Measurements from ENCODE around the gene RPL39L. TPM values are rescaled to one million over a fixed set of nuclear protein-coding genes. Genes with fewer than 3 reads are reported as not detected.
A peak's percentile ranks its signal among the peaks of the same experiment; 100 is the strongest.
"Not testable (repeated sequence)": the region's sequence is repeated elsewhere in the genome, so short reads cannot be mapped to it uniquely, and the experiment has no call there.

Gene RPL39L
- polyA plus RNA-seq, 3 donors = 1.1 to 3.4 (median 3.1) TPM

DNA sequence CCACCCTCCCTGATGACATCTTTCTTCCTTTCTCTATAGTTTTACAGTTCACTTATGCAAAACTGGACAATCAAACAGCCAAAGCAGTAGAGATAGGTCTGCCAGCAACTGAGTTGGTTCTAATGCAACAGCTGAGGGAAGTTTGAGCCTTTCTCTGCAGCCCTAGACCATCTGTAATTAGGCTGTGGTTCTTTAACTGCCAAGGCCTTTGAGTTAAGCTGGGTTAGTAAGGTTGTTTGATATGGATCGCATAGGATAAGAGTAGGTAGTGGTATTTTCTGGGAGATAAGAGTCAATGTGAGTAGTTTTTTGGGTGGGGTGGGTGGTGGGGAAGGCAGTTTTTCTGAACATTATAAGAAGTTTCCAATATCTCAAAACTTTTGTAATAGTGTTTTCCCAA lies 3.0 kb downstream of the RPL39L start:
- no peak overlapping the region for H3K27ac ChIP-seq (ENCODE audit: low read depth in 1 of 2, low read length in 2 of 2)
- no peak overlapping the region for H2AFZ ChIP-seq (ENCODE audit: insufficient read depth, low read depth, low read length, poor library complexity, severe bottlenecking)
- intact Hi-C loops (cut with micrococcal nuclease) = loop anchor here in 1 of 2 donors (10.0 kb wide), 1 partner anchor 352 kb away; the partner anchor contains the start of gene EIF4A2
- TF ChIP-seq, protein P1, sequence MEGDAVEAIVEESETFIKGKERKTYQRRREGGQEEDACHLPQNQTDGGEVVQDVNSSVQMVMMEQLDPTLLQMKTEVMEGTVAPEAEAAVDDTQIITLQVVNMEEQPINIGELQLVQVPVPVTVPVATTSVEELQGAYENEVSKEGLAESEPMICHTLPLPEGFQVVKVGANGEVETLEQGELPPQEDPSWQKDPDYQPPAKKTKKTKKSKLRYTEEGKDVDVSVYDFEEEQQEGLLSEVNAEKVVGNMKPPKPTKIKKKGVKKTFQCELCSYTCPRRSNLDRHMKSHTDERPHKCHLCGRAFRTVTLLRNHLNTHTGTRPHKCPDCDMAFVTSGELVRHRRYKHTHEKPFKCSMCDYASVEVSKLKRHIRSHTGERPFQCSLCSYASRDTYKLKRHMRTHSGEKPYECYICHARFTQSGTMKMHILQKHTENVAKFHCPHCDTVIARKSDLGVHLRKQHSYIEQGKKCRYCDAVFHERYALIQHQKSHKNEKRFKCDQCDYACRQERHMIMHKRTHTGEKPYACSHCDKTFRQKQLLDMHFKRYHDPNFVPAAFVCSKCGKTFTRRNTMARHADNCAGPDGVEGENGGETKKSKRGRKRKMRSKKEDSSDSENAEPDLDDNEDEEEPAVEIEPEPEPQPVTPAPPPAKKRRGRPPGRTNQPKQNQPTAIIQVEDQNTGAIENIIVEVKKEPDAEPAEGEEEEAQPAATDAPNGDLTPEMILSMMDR (IDR thresholded peaks at IDR 0.05) = no peak
- Mint-ChIP-seq H3K9me3 (peaks cover 5 to 24% (median 13%) of the 10 kb centered on the region in 7 donors), H3K27ac (no peak overlapping the region), H3K36me3 (peaks cover 3 to 4% of the 10 kb centered on the region in 2 donors), H3K27me3 (ENCODE audit: low read depth in 3 of 3) (peaks cover 1 to 6% (median 3%) of the 10 kb centered on the region in 3 donors), H3K4me1 (peaks cover 30% of the 10 kb centered on the region), H3K4me3 (no peak overlapping the region)
- WGBS (ENCODE audit: insufficient coverage) = no CpG with 5 or more reads among the region's 1 CpG
- no peaks in the 10 kb centered on the region for H3K36me3 ChIP-seq (replicated peaks in 1 of 2; ENCODE audit: control insufficient read depth in 1 of 2, insufficient read depth in 2 of 2, low read length in 2 of 2)
- peaks cover 10% of the 10 kb centered on the region for H3K79me2 ChIP-seq (ENCODE audit: insufficient read depth, low read length)
- DNase-seq = no peak
- H3K4me1 ChIP-seq (ENCODE audit: control insufficient read depth in 1 of 2, insufficient read depth in 2 of 2, low read length in 2 of 2) = peaks cover 16 to 20% of the 10 kb centered on the region in 2 donors
- no peaks in the 10 kb centered on the region for H4K20me1 ChIP-seq (ENCODE audit: insufficient read depth, low read length)
- H3K4me3 ChIP-seq (replicated peaks in 1 of 3; ENCODE audit: low read depth in 2 of 3, low read length in 3 of 3) = no peak overlapping the region
- peaks cover 6 to 10% of the 10 kb centered on the region in 2 donors for H3K9me3 ChIP-seq (replicated peaks in 1 of 2; ENCODE audit: control insufficient read depth in 1 of 2, insufficient read depth in 1 of 2, low read length in 2 of 2)
- H3K4me2 ChIP-seq (replicated peaks; ENCODE audit: extremely low read depth, low read length, poor library complexity, severe bottlenecking) = no peak overlapping the region
- no peaks in the 10 kb centered on the region for H3K27me3 ChIP-seq (ENCODE audit: control insufficient read depth in 2 of 2, insufficient read depth in 2 of 2, low read length in 2 of 2)
- H3K9ac ChIP-seq (ENCODE audit: insufficient read depth, low read length, poor library complexity, severe bottlenecking) = no peak overlapping the region

DNA sequence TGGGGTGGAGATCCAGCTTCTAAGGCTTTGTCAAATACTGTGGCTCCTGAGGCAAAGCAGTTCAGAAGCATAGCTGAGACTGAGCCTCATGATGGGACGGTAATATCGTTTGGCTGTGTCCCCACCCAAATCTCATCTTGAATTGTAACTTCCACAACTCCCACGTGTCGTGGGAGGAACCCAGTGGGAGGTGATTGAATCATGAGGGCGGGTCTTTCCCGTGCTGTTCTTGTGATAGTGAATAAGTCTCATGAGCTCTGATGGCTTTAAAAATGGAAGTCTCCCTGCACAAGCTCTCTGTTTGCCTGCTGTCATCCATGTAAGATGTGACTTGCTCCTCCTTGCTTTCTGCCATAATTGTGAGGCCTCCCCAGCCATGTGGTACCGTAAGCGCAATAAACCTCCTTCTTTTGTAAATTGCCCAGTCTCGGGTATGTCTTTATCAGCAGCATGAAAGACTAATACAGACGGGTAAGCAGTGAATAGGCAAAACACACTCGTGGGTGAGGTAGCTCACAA lies 4.1 kb downstream of the RPL39L start:
- Mint-ChIP-seq H3K4me1 (peaks cover 38% of the 10 kb centered on the region), H3K9me3 (peaks cover 6 to 24% (median 13%) of the 10 kb centered on the region in 7 donors), H3K27ac (peak overlapping the region in 1 of 7 donors; percentile 40)
- not testable (repeated sequence) for H3K4me2 ChIP-seq (replicated peaks; ENCODE audit: extremely low read depth, low read length, poor library complexity, severe bottlenecking); H3K4me3 Mint-ChIP-seq; H4K20me1 ChIP-seq (ENCODE audit: insufficient read depth, low read length); H3K9me3 ChIP-seq (replicated peaks in 1 of 2; ENCODE audit: control insufficient read depth in 1 of 2, insufficient read depth in 1 of 2, low read length in 2 of 2); H2AFZ ChIP-seq (ENCODE audit: insufficient read depth, low read depth, low read length, poor library complexity, severe bottlenecking); H3K36me3 Mint-ChIP-seq; H3K4me3 ChIP-seq (replicated peaks in 1 of 3; ENCODE audit: low read depth in 2 of 3, low read length in 3 of 3); DNase-seq; H3K27ac ChIP-seq (ENCODE audit: low read depth in 1 of 2, low read length in 2 of 2); H3K9ac ChIP-seq (ENCODE audit: insufficient read depth, low read length, poor library complexity, severe bottlenecking); H3K27me3 ChIP-seq (ENCODE audit: control insufficient read depth in 2 of 2, insufficient read depth in 2 of 2, low read length in 2 of 2); H3K27me3 Mint-ChIP-seq (ENCODE audit: low read depth in 3 of 3); H3K36me3 ChIP-seq (replicated peaks in 1 of 2; ENCODE audit: control insufficient read depth in 1 of 2, insufficient read depth in 2 of 2, low read length in 2 of 2); H3K79me2 ChIP-seq (ENCODE audit: insufficient read depth, low read length)
- H3K4me1 ChIP-seq (ENCODE audit: control insufficient read depth in 1 of 2, insufficient read depth in 2 of 2, low read length in 2 of 2) = peaks cover 22 to 31% of the 10 kb centered on the region in 2 donors
- 100% methylated on average over 6 of the region's 11 CpGs for WGBS (ENCODE audit: insufficient coverage)
- intact Hi-C loops (cut with micrococcal nuclease) = loop anchor here in 1 of 2 donors (10.0 kb wide), 1 partner anchor 350 kb away; the partner anchor contains the start of gene EIF4A2

DNA sequence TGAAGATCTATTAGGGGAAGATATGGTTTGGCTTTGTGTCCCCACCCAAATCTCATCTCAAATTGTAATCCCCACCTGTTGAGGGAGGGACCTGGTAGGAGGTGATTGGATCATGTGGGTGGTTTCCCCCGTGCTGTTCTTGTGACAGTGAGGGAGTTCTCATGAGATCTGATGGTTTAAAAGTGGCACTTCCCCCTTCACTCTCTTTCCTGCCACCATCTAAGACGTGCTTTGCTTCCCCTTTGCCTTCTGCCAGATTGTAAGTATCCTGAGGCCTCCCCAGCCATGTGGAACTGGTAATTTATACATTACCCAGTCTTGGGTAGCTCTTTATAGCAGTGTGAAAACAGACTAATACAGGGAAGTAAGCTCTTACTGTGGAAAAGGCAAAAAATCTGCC lies 6.1 kb downstream of the RPL39L start:
- intact Hi-C loops (cut with micrococcal nuclease) = loop anchor here in 1 of 2 donors (10.0 kb wide), 1 partner anchor 348 kb away; the partner anchor contains the start of gene EIF4A2

More for the DNA sequence above, 6.1 kb downstream of the RPL39L start:
- peaks cover 14 to 19% of the 10 kb centered on the region in 2 donors for H3K4me1 ChIP-seq (ENCODE audit: control insufficient read depth in 1 of 2, insufficient read depth in 2 of 2, low read length in 2 of 2)
- not testable (repeated sequence) for H3K27me3 ChIP-seq (ENCODE audit: control insufficient read depth in 2 of 2, insufficient read depth in 2 of 2, low read length in 2 of 2); H4K20me1 ChIP-seq (ENCODE audit: insufficient read depth, low read length); H3K79me2 ChIP-seq (ENCODE audit: insufficient read depth, low read length); H3K9ac ChIP-seq (ENCODE audit: insufficient read depth, low read length, poor library complexity, severe bottlenecking); H3K36me3 ChIP-seq (replicated peaks in 1 of 2; ENCODE audit: control insufficient read depth in 1 of 2, insufficient read depth in 2 of 2, low read length in 2 of 2); H3K36me3 Mint-ChIP-seq; H3K9me3 ChIP-seq (replicated peaks in 1 of 2; ENCODE audit: control insufficient read depth in 1 of 2, insufficient read depth in 1 of 2, low read length in 2 of 2); H3K4me2 ChIP-seq (replicated peaks; ENCODE audit: extremely low read depth, low read length, poor library complexity, severe bottlenecking); H3K27me3 Mint-ChIP-seq (ENCODE audit: low read depth in 3 of 3)
- peak overlapping the region; percentile 37 for H2AFZ ChIP-seq (ENCODE audit: insufficient read depth, low read depth, low read length, poor library complexity, severe bottlenecking)
- WGBS (ENCODE audit: insufficient coverage) = no CpG with 5 or more reads among the region's 2 CpGs
- Mint-ChIP-seq H3K4me1 (peaks cover 27% of the 10 kb centered on the region), H3K9me3 (peaks cover 6 to 27% (median 13%) of the 10 kb centered on the region in 7 donors), H3K27ac (peak overlapping the region in 6 of 7 donors; percentile 5 to 75 (median 54)), H3K4me3 (peak overlapping the region; percentile 2 to 68)
- peak overlapping the region in 1 of 2 donors; percentile 48 for H3K27ac ChIP-seq (ENCODE audit: low read depth in 1 of 2, low read length in 2 of 2)
- peak overlapping the region in 1 of 3 experiments; percentile 0 for H3K4me3 ChIP-seq (replicated peaks in 1 of 3; ENCODE audit: low read depth in 2 of 3, low read length in 3 of 3)
- peak; percentile 30 to 45 (median 31) for DNase-seq

Measured in CD14-positive monocyte (primary cell).